ENCODE measurements around the gene CCDC83. TPM values are rescaled to one million over a fixed set of nuclear protein-coding genes. Genes with fewer than 3 reads are reported as not detected.

Gene CCDC83
- total RNA-seq (2021; fragmentation: NEBNext Ultra II Directional; extraction: Animal tissue kit (Norgen Biotek cat#: 25700)), result not detected
- long read RNA-seq, result 0 reads

DNA sequence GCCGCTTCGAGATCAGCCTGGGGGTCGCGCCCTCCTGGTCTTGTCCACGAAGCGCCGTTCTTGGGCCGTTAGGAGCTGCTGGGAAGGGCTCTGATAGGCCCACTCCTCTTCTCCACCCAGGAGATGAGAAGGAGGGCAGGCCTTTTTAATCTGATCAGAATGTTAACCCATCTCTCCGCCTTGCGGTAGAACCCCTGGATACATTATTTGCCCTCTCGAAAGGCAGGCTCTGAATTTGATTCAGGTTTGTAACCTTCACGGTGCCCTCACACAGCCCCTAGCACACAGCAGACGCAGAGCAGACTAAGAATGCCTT, at the start of gene CCDC83:
TSS of gene CCDC83 (plus strand) at position 43 of the 316 bp plus-strand sequence. CDS start 9,741 bp downstream, outside the sequence.
- Mint-ChIP-seq H3K4me1 (ENCODE audit: low read depth) (peaks cover 28% of the 10 kb centered on the region), H3K27me3 (ENCODE audit: insufficient read depth) (no peaks in the 10 kb centered on the region; the same call in 1 of the 2 replicates), H3K9me3 (no peaks in the 10 kb centered on the region; the same call in 1 of the 2 replicates), H3K36me3 (ENCODE audit: low read depth) (peaks cover 7% of the 10 kb centered on the region; the same call in 1 of the 2 replicates), H3K27ac (peak within 1 kb of the TSS; percentile 91), H3K4me3 (peak within 1 kb of the TSS; percentile 90)
- TF ChIP-seq, protein P1, sequence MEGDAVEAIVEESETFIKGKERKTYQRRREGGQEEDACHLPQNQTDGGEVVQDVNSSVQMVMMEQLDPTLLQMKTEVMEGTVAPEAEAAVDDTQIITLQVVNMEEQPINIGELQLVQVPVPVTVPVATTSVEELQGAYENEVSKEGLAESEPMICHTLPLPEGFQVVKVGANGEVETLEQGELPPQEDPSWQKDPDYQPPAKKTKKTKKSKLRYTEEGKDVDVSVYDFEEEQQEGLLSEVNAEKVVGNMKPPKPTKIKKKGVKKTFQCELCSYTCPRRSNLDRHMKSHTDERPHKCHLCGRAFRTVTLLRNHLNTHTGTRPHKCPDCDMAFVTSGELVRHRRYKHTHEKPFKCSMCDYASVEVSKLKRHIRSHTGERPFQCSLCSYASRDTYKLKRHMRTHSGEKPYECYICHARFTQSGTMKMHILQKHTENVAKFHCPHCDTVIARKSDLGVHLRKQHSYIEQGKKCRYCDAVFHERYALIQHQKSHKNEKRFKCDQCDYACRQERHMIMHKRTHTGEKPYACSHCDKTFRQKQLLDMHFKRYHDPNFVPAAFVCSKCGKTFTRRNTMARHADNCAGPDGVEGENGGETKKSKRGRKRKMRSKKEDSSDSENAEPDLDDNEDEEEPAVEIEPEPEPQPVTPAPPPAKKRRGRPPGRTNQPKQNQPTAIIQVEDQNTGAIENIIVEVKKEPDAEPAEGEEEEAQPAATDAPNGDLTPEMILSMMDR (IDR thresholded peaks at IDR 0.05), result no peak
- DNase-seq, result no peak

DNA sequence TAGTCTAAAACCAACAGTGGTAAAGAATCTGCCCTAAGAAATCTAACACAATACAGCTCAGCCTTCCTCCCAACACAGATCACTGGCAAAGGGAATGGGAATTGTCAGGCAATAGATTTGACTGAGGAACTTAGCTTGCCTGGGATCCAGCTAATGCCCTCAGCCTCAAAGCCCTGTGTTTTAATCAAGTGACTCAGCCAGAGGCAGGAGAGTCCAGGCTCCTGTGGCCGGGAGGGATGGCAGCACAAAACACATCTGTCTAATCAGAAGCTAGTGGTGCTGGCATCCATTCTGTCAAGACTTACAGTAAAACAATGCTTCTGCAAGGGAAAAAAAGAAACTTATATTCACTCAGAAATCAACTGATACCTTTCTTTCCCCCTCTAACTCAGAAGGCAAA, 49.8 kb upstream of the CCDC83 start:
- TF ChIP-seq, protein P1 (IDR thresholded peaks at IDR 0.05), result no peak
- H3K4me1 Mint-ChIP-seq (ENCODE audit: low read depth), result peaks cover 43% of the 10 kb centered on the region
- H3K27me3 Mint-ChIP-seq (ENCODE audit: insufficient read depth), result peaks cover 4% of the 10 kb centered on the region; the same call in 1 of the 2 replicates
- peak; percentile 27 for DNase-seq
- H3K4me3 Mint-ChIP-seq, result no peak overlapping the region
- H3K27ac Mint-ChIP-seq, result no peak overlapping the region
- no peaks in the 10 kb centered on the region for H3K36me3 Mint-ChIP-seq (ENCODE audit: low read depth)
- H3K9me3 Mint-ChIP-seq, result no peaks in the 10 kb centered on the region

DNA sequence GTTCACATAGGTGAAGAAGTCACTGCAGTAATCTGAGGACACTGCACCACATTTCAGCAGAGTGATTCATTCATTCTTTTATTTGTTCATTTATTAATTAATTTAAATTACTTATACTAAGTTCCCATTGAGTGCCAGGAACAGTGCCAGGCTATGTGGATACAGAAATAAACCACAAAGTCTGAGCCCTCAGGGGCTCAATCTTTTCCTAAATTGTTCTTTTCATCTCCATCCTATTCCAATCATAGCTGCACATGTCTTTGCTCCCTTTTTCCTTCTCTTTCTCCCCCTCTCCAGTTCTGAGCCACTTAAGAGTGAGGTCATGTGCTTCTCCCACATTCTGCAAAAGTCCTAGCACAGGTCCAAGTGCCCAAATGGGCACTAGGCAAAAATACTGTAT, 49.2 kb upstream of the CCDC83 start:
- TF ChIP-seq, protein P1 (IDR thresholded peaks at IDR 0.05), result no peak
- Mint-ChIP-seq H3K4me3 (no peak overlapping the region), H3K27me3 (ENCODE audit: insufficient read depth) (peaks cover 1% of the 10 kb centered on the region; the same call in 1 of the 2 replicates), H3K4me1 (ENCODE audit: low read depth) (peaks cover 46% of the 10 kb centered on the region), H3K27ac (no peak overlapping the region), H3K9me3 (no peaks in the 10 kb centered on the region), H3K36me3 (ENCODE audit: low read depth) (no peaks in the 10 kb centered on the region)
- no peak for DNase-seq

DNA sequence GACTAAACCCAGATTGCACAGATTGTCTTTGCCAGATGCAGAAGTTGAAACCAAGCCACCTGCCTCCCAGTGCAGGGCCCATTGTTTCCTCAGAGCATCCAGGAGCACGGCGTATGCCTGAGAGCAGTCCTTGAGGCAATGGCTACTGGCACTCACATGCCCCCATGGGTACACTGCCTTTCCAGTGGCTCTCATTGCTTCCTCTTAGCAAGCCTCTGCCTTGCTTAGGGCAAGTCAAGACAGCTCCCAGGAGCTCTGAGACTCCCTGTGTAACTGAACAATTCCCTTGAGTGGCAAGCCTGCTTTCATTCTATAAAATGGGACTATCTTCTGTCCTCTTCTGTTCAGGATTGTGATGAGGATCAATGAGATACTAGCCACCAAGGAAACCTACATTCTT, 48.3 kb upstream of the CCDC83 start:
- DNase-seq, result no peak
- Mint-ChIP-seq H3K9me3 (no peaks in the 10 kb centered on the region), H3K27me3 (ENCODE audit: insufficient read depth) (peaks cover 1% of the 10 kb centered on the region), H3K4me1 (ENCODE audit: low read depth) (peaks cover 53% of the 10 kb centered on the region), H3K36me3 (ENCODE audit: low read depth) (no peaks in the 10 kb centered on the region), H3K4me3 (no peak overlapping the region), H3K27ac (no peak overlapping the region)
- TF ChIP-seq, protein P1 (IDR thresholded peaks at IDR 0.05), result no peak

- Mint-ChIP-seq H3K36me3 (ENCODE audit: low read depth) (0 out of 2 replicates have a peak, but pooled peaks cover 11% of the 10 kb centered on the region), H3K4me3 (peak overlapping the region; percentile 85; the same call in 1 of the 2 replicates), H3K4me1 (ENCODE audit: low read depth) (peaks cover 68% of the 10 kb centered on the region), H3K27ac (no peak overlapping the region), H3K9me3 (no peaks in the 10 kb centered on the region), H3K27me3 (ENCODE audit: insufficient read depth) (peaks cover 8% of the 10 kb centered on the region)
- DNase-seq, result no peak
- TF ChIP-seq, protein P1 (IDR thresholded peaks at IDR 0.05), result no peak
Observed at GRCh38 chr11:85809191-85809590, 46.0 kb upstream of the CCDC83 start.

Data from HFFc6 (cell line).